CD14-positive monocyte (primary cell): Measurements from ENCODE around the gene HBQ1. TPM values are rescaled to one million over a fixed set of nuclear protein-coding genes. Genes with fewer than 3 reads are reported as not detected.

ENCODE experiments used
- DNase-seq, 3 donors: peaks; one replicate each; pipeline ENCODE4 v3.0.0-alpha.2; 2011 to 2022
- H2AFZ ChIP-seq: 2 replicates; pipeline ENCODE4 v1.6.0; 2012; ENCODE audit warnings: mild to moderate bottlenecking, low read depth, low read length, inconsistent platforms; ENCODE audit not compliant: insufficient read depth, poor library complexity, severe bottlenecking
- H3K27ac ChIP-seq, 2 donors: 1 replicate in 1 of 2; 2 replicates in 1 of 2; pipeline ENCODE4 v1.5.1; 2012 to 2013; ENCODE audit warnings: low read length in 2 of 2, control low read depth in 1 of 2, inconsistent platforms in 1 of 2, low read depth in 1 of 2, mild to moderate bottlenecking in 1 of 2
- H3K27me3 ChIP-seq, 2 donors: one replicate each; pipeline versions ENCODE4 v1.6.0 to v1.6.1; 2011 to 2013; ENCODE audit warnings: low read length in 2 of 2; ENCODE audit not compliant: control insufficient read depth in 2 of 2, insufficient read depth in 2 of 2
- H3K36me3 ChIP-seq, 2 donors: replicated peaks in 1 of 2; 1 replicate in 1 of 2; 2 replicates in 1 of 2; pipeline versions ENCODE4 v1.5.1 to v1.6.1; 2012 to 2013; ENCODE audit warnings: low read length in 2 of 2, control low read depth in 1 of 2, inconsistent platforms in 1 of 2, mild to moderate bottlenecking in 1 of 2; ENCODE audit not compliant: insufficient read depth in 2 of 2, control insufficient read depth in 1 of 2
- H3K4me1 ChIP-seq, 2 donors: 1 replicate in 1 of 2; 2 replicates in 1 of 2; pipeline versions ENCODE4 v1.5.1 to v1.6.1; 2012 to 2013; ENCODE audit warnings: low read length in 2 of 2, control low read depth in 1 of 2, inconsistent platforms in 1 of 2, mild to moderate bottlenecking in 1 of 2, moderate library complexity in 1 of 2; ENCODE audit not compliant: insufficient read depth in 2 of 2, control insufficient read depth in 1 of 2
- H3K4me2 ChIP-seq: replicated peaks from 2 replicates; pipeline ENCODE3; 2012; ENCODE audit warnings: low read length, moderate library complexity, mild to moderate bottlenecking; ENCODE audit not compliant: poor library complexity, severe bottlenecking; ENCODE audit errors: extremely low read depth
- H3K4me3 ChIP-seq, 3 experiments: fragments of 200-600 bp in 1 of 3; sonication (generic) in 1 of 3; replicated peaks in 1 of 3; 1 replicate in 2 of 3; 2 replicates in 1 of 3; pipeline ENCODE4 v1.5.1; 2011 to 2013; ENCODE audit warnings: low read length in 3 of 3, mild to moderate bottlenecking in 3 of 3, control low read depth in 2 of 3, low read depth in 2 of 3, inconsistent platforms in 1 of 3, moderate library complexity in 1 of 3
- H3K79me2 ChIP-seq: 2 replicates; pipeline ENCODE4 v1.6.0; 2012; ENCODE audit warnings: mild to moderate bottlenecking, control low read depth, inconsistent platforms, low read length, moderate library complexity; ENCODE audit not compliant: insufficient read depth
- H3K9ac ChIP-seq: 2 replicates; pipeline ENCODE4 v1.6.0; 2017; ENCODE audit warnings: low read length, mild to moderate bottlenecking; ENCODE audit not compliant: insufficient read depth, poor library complexity, severe bottlenecking
- H3K9me3 ChIP-seq, 2 donors: replicated peaks in 1 of 2; 1 replicate in 1 of 2; 2 replicates in 1 of 2; pipeline versions ENCODE4 v1.5.1 to v1.6.1; 2012 to 2013; ENCODE audit warnings: low read length in 2 of 2, control low read depth in 1 of 2; ENCODE audit not compliant: control insufficient read depth in 1 of 2, insufficient read depth in 1 of 2
- H4K20me1 ChIP-seq: 2 replicates; pipeline ENCODE4 v1.6.0; 2012; ENCODE audit warnings: mild to moderate bottlenecking, low read length, control low read depth, moderate library complexity; ENCODE audit not compliant: insufficient read depth
- H3K27ac Mint-ChIP-seq, 7 donors: one replicate each; pipeline ENCODE4 v1.8.0; 2020; ENCODE audit warnings: mild to moderate bottlenecking in 7 of 7, mixed read lengths in 7 of 7, moderate library complexity in 6 of 7, inconsistent platforms in 2 of 7
- H3K27me3 Mint-ChIP-seq, 3 donors: one replicate each; pipeline ENCODE4 v1.8.0; 2021 to 2022; ENCODE audit warnings: low read depth in 3 of 3, mild to moderate bottlenecking in 3 of 3, mixed read lengths in 3 of 3, moderate library complexity in 3 of 3, inconsistent platforms in 1 of 3
- H3K36me3 Mint-ChIP-seq, 2 donors: one replicate each; pipeline ENCODE4 v1.8.0; 2020; ENCODE audit warnings: mixed read lengths in 2 of 2, inconsistent platforms in 1 of 2, mild to moderate bottlenecking in 1 of 2
- H3K4me1 Mint-ChIP-seq: one replicate; pipeline ENCODE4 v1.8.0; 2020; ENCODE audit warnings: mild to moderate bottlenecking, mixed read lengths
- H3K4me3 Mint-ChIP-seq, 2 donors: one replicate each; pipeline ENCODE4 v1.8.0; 2020; ENCODE audit warnings: mild to moderate bottlenecking in 2 of 2, mixed read lengths in 2 of 2, moderate library complexity in 1 of 2
- H3K9me3 Mint-ChIP-seq, 7 donors: one replicate each; pipeline ENCODE4 v1.8.0; 2020 to 2022; ENCODE audit warnings: mixed read lengths in 7 of 7, mild to moderate bottlenecking in 6 of 7, moderate library complexity in 6 of 7, inconsistent platforms in 2 of 7
- WGBS: methylation state at CpG from one replicate; pipeline ENCODE4 v1.1.5; 2013; ENCODE audit warnings: missing lambda C conversion rate; ENCODE audit not compliant: insufficient coverage; 5-methylcytosine and 5-hydroxymethylcytosine counted together
- intact Hi-C, 2 donors: fragments of 100-400 bp; cut with micrococcal nuclease; formaldehyde crosslinking; loops; one replicate each; pipeline versions ENCODE4 v1.15.0 to v1.15.1; 2023
- polyA plus RNA-seq, 3 donors: library from polyadenylated mRNA; depleted of rRNA in 1 of 3; unstranded in 2 of 3; stranded (reverse) in 1 of 3; fragments of 300-500 nt in 2 of 3; fragments of >200 nt in 1 of 3; fragmentation: Illumina TruSeq in 2 of 3; gene quantifications; 1 replicate in 2 of 3; 2 replicates in 1 of 3; pipeline ENCODE4 v1.2.3, GENCODE V29; 2012 to 2021
- TF ChIP-seq, protein P1 (sequence below): fragments of 200-600 bp; IDR thresholded peaks from one replicate; pipeline ENCODE4 v1.8.0; 2022; ENCODE audit warnings: antibody characterized with exemption, mild to moderate bottlenecking

HBQ1 gene
- polyA plus RNA-seq, 3 donors: not detected

GRCh38 chr16:132120-132519 is 48.1 kb upstream of the HBQ1 start:
- H3K27me3 ChIP-seq: no peaks in the 10 kb centered on the region
- no peak overlapping the region for H3K27ac Mint-ChIP-seq
- no peaks in the 10 kb centered on the region for H3K9me3 ChIP-seq
- no peak overlapping the region for H3K4me2 ChIP-seq
- no peaks in the 10 kb centered on the region for H3K4me1 ChIP-seq
- H4K20me1 ChIP-seq: no peaks in the 10 kb centered on the region
- H3K79me2 ChIP-seq: peaks cover 11% of the 10 kb centered on the region
- no peak for DNase-seq
- intact Hi-C loops: no loop called here
- H3K9me3 Mint-ChIP-seq: no peaks in the 10 kb centered on the region
- TF ChIP-seq, protein P1, sequence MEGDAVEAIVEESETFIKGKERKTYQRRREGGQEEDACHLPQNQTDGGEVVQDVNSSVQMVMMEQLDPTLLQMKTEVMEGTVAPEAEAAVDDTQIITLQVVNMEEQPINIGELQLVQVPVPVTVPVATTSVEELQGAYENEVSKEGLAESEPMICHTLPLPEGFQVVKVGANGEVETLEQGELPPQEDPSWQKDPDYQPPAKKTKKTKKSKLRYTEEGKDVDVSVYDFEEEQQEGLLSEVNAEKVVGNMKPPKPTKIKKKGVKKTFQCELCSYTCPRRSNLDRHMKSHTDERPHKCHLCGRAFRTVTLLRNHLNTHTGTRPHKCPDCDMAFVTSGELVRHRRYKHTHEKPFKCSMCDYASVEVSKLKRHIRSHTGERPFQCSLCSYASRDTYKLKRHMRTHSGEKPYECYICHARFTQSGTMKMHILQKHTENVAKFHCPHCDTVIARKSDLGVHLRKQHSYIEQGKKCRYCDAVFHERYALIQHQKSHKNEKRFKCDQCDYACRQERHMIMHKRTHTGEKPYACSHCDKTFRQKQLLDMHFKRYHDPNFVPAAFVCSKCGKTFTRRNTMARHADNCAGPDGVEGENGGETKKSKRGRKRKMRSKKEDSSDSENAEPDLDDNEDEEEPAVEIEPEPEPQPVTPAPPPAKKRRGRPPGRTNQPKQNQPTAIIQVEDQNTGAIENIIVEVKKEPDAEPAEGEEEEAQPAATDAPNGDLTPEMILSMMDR: no peak
- H3K27me3 Mint-ChIP-seq: no peaks in the 10 kb centered on the region
- peaks cover 4% of the 10 kb centered on the region for H3K4me1 Mint-ChIP-seq
- no peak overlapping the region for H3K9ac ChIP-seq
- WGBS: 92% methylated on average over 4 of the region's 7 CpGs
- peaks cover 8 to 12% of the 10 kb centered on the region in 2 donors for H3K36me3 Mint-ChIP-seq
- no peak overlapping the region for H3K27ac ChIP-seq
- no peak overlapping the region for H3K4me3 ChIP-seq
- no peak overlapping the region for H2AFZ ChIP-seq
- H3K36me3 ChIP-seq: peaks cover 0 to 7% of the 10 kb centered on the region in 2 donors
- no peak overlapping the region for H3K4me3 Mint-ChIP-seq

DNA sequence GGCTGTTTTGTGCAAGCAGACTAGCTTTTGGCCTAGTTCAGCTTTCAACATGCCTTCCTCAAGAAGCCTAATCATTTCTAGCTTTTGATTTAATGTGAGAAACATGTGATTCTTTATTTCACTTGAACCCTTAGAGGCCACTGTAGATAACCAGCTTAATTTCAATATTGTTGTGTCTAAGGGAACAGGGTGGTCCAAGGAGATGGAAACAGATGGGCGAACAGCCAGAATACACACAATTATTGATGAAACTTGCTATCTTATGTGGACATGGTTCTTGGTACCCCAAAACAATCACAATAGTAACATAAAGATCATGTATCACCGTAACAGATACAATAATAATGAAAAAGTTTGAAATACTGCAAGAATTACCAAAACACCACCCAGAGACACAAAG is 46.5 kb upstream of the HBQ1 start:
- H3K4me3 ChIP-seq: no peak overlapping the region
- H3K9me3 ChIP-seq: no peaks in the 10 kb centered on the region
- DNase-seq: no peak
- no CpG with 5 or more reads among the region's 2 CpGs for WGBS
- H3K9me3 Mint-ChIP-seq: peaks cover 0 to 2% (median 0%) of the 10 kb centered on the region in 7 donors
- no peak overlapping the region for H3K4me3 Mint-ChIP-seq
- no peak overlapping the region for H2AFZ ChIP-seq
- H3K79me2 ChIP-seq: peaks cover 21% of the 10 kb centered on the region
- H3K4me1 ChIP-seq: peaks cover 8 to 9% of the 10 kb centered on the region in 2 donors
- H3K4me2 ChIP-seq: no peak overlapping the region
- H3K36me3 ChIP-seq: peaks cover 0 to 7% of the 10 kb centered on the region in 2 donors
- peaks cover 8 to 12% of the 10 kb centered on the region in 2 donors for H3K36me3 Mint-ChIP-seq
- H3K4me1 Mint-ChIP-seq: peaks cover 13% of the 10 kb centered on the region
- H4K20me1 ChIP-seq: no peaks in the 10 kb centered on the region
- no peak overlapping the region for H3K9ac ChIP-seq
- no peaks in the 10 kb centered on the region for H3K27me3 ChIP-seq
- TF ChIP-seq, protein P1: no peak
- no peak overlapping the region for H3K27ac ChIP-seq
- H3K27me3 Mint-ChIP-seq: no peaks in the 10 kb centered on the region
- H3K27ac Mint-ChIP-seq: no peak overlapping the region
- intact Hi-C loops: no loop called here
